Measurements from ENCODE around the gene TMEM44.

The TMEM44 gene

GRCh38 chr3:194579091-194579606 is 54.1 kb downstream of the TMEM44 start:
- DNase-seq (ENCODE audit: low read depth, low spot score), result no peak

GRCh38 chr3:194577986-194578905 is 55.0 kb downstream of the TMEM44 start:
- no peak for DNase-seq (ENCODE audit: low read depth, low spot score)

- no peak for DNase-seq (ENCODE audit: low read depth, low spot score)
Measured at GRCh38 chr3:194575484-194576210, 57.6 kb downstream of the TMEM44 start.

- no peak for DNase-seq (ENCODE audit: low read depth, low spot score)
Measured at GRCh38 chr3:194574639-194575483, 58.4 kb downstream of the TMEM44 start.

DNA sequence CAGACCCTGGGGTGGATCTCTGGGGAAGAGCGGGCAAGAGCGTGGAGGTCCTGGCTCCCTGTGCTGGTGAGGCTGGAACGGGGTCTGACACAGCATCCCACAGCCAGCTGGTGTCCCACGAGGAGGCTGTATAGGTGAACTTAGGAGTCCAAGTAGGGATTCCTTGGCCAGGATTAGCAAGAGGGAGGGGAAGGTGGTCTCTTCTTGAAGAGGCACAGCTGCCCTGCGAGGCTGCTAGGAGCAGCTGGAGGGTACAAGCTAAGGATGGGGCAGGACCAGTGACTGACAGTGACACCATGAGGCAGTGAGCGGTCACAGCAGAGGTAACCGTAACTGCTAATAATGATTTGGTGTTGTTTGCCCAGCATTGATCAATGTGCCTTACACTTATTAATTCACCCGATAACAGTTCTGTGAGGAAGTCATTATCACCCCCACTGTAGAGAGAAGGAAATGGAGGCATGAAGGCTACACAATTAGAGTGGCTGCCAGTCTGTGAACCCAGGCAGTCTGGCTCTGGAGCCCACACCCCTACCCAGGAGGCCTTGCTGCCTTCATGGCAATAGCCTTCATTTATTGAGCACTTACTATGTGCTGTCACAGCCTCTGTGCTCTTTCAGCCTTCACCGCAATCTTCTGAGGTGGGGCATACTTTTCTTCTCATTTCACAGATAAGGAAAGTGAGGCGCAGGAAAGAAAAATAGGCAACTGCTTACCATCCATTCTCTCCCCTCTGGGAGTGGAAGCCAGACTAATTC is 59.4 kb downstream of the TMEM44 start:
- no peak for DNase-seq (ENCODE audit: low read depth, low spot score)

DNA sequence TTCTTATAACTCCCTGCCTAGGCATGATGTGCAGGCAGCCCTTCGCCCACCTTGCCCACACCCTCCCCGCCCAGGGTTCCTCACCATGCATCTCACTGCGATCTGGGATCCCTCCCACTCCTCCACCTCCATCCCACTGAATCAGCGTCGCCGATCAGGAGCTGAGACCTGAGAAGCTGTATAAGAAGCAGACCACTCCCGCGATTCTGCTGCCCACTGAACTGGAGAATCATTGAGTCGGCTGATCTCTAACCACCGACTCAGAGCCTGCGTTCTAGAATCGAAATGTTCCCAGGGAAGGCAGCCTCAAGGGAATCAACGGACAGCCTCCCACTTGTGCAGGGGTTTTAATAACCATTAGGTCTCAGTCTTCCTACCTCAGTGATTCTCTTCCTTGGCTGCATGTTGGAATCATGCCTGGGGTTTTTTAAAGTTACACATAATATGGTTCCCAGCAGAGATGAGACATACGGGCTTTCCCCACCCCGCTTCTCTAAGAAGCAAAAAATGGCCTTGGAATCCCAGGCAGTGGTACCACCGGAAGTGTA is 60.2 kb downstream of the TMEM44 start:
- DNase-seq (ENCODE audit: low read depth, low spot score), result no peak

GRCh38 chr3:194572143-194572789 is 61.0 kb downstream of the TMEM44 start:
- no peak for DNase-seq (ENCODE audit: low read depth, low spot score)

- no peak for DNase-seq (ENCODE audit: low read depth, low spot score)
Measured at GRCh38 chr3:194571491-194572142, 61.6 kb downstream of the TMEM44 start.

DNA sequence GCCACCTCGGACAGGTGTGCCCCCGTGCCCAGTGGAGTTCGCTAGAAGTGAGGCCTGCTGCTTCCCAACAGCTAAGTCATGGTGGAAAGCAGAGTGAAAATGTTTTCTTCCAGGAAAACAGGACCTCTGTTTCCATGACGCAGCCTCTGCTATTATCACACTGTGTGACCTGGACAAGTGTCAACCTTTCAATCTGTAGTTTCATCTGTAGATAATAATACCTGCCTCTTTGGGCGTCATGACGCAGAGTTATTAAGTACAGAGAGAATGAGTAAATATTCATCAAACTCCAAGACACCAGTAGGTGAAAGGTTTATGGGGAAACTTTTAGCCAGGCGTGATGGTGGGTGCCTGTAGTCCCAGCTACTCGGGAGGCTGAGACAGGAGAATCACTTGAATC is 62.3 kb downstream of the TMEM44 start:
- DNase-seq (ENCODE audit: low read depth, low spot score), result no peak

DNA sequence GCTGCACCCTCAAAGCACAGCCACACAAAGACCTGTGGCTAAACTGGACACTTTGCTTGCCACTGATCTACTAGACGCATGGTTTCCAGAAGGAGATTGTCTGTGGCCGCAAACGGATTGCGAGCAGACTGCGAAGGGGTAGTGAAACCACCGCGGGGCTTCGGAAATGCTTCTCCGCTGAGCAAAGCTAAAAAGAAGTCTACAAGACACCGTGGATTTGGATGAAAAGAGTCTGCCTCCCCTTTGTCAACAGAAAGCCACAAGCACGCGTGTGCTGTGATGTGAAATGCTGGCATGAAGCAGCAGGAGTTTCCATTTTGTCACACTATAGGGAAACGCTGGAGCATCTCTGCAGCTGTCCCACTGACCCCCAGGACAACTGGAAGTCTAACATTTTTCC is 63.0 kb downstream of the TMEM44 start:
- DNase-seq (ENCODE audit: low read depth, low spot score), result no peak

DNA sequence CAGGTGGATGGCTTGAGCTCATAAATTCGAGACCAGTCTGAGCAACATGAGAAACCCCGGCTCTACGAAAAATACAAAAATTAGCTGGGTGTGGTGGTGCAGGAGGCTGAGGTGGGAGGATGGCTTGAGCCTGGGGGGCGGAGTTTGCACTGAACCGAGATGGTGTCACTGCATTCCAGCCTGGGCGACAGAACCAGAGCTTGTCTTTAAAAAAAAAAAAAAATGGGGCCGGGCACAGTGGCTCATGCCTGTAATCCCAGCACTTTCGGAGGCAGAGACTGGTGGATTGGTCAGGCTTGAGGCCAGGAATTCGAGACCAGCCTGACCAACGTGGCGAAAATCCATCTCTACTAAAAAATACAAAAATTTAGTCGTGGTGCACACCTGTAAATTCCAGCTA is 64.0 kb downstream of the TMEM44 start:
- no peak for DNase-seq (ENCODE audit: low read depth, low spot score)

GRCh38 chr3:194565597-194566190 is 67.5 kb downstream of the TMEM44 start:
- DNase-seq (ENCODE audit: low read depth, low spot score), result no peak

DNA sequence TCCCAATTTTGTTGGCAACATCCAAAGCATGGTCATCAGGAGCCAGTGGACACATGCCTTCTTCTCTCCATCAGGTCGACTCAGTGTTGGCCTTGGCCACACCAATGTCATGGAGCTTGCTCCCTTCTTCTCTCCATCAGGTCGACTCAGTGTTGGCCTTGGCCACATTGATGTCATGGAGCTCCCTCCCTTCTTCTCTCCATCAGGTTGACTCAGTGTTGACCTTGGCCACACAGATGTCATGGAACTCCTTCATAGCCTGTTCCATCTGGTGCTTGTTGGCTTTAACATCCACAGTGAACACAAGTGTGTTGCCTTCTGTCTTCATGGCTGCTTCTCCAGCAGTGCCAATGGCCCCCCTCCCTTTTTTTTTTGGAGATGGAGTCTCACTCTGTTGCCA is 70.2 kb downstream of the TMEM44 start:
- DNase-seq (ENCODE audit: low read depth, low spot score), result no peak

DNA sequence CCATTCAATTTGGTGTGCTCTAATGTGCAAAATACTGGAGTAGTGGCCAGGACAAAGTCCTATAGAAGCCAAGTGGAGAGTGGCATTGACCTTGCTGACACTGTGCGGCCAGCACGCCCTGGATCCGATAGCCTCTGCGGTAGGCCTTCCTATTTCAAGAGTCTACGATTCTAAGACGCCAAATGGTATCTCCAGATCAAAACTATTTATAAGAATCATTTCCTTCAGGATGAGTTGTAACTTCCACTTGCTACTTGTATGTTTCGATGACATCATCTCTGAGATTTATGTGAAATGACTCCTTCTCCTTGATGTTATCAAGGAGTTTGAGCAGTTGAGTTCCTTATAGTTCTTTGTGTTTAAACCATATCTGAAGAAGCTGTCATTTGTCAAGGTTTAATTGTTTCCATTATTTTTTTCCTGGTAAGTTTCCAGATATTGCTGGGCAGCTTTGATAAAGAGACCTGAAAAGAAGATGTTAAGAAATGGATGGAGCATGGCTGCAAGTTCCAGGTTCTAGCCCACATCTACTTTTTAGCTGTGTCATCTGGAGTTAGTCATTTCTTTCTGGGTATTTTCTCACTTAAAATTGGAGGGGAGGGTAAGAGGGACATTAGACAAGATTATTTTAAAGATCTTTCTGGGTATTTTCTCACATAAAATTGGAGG is 71.8 kb downstream of the TMEM44 start:
- DNase-seq (ENCODE audit: low read depth, low spot score), result no peak

- no peak for DNase-seq (ENCODE audit: low read depth, low spot score)
Measured at GRCh38 chr3:194560047-194560446, 73.2 kb downstream of the TMEM44 start.

DNA sequence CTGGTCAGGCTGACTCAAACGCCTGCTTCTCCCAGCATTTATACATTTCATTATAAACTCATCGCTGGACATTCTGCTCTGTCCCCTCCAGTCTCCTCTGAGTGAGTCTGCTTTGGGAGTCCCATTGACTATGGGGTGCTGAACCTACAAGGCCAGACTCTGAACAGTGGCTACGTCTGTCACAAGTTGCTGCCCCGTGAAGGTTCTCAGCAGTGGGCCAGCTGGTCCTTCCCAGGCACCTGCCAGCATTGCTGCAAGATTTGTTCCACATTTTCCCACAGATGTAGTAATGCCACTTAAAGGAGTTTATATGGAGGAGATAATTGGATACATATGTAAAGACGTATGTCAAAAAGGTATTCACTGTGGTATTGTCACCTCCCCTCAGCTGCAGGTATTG is 73.7 kb downstream of the TMEM44 start:
- DNase-seq (ENCODE audit: low read depth, low spot score), result no peak

- no peak for DNase-seq (ENCODE audit: low read depth, low spot score)
Measured at GRCh38 chr3:194556086-194557056, 76.8 kb downstream of the TMEM44 start.
